HG03103 (cell line): ENCODE measurements around the gene PDE10A.

Source experiments
- ATAC-seq: cut with Tn5 transposase; IDR thresholded peaks from one replicate; pipeline ENCODE4 v1.9.1; 2021; ENCODE audit warnings: low read depth; ENCODE audit not compliant: unreplicated experiment

The PDE10A gene

DNA sequence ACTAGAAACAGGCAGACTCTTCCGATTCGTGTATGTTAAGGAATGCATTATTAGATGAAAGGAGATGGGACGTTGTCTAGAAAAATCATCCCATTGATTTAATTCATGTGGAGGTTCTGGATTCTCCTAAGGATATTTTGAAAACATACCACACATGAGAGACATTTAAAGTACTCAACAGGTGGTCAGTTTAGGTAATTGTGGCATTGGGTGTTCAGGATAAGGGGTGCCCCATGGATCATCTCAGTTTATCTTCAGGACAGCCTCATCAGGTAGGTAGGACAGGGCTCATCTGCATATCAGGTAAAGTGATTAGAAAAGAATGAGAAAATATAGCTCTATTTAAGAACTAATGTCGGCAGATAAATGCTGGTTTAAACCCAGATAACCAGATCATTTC lies 15.9 kb upstream of the PDE10A start:
- ATAC-seq: no peak

GRCh38 chr6:165678429-165678828 lies 15.4 kb upstream of the PDE10A start:
- ATAC-seq: no peak

DNA sequence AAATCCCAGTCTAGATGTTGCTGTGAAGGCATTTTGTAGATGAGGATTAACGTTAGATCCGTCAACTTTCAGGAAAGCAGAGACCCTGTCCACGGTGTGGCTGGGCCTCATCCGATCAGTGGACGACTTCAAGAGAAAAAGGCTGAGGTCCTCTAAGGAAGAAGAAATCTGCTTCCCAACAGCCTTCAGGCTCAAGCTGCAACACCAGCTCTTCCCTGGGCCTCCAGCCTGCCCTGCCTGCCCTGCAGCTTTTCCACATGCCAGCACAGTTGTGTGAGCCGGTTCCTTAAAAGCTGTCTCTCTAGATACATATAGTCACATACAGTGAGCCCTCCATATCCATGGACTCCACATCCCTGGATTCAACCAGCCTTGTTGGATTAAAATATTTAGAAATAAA lies 14.1 kb upstream of the PDE10A start:
- ATAC-seq: no peak

GRCh38 chr6:165676435-165677068 lies 13.5 kb upstream of the PDE10A start:
- no peak for ATAC-seq

DNA sequence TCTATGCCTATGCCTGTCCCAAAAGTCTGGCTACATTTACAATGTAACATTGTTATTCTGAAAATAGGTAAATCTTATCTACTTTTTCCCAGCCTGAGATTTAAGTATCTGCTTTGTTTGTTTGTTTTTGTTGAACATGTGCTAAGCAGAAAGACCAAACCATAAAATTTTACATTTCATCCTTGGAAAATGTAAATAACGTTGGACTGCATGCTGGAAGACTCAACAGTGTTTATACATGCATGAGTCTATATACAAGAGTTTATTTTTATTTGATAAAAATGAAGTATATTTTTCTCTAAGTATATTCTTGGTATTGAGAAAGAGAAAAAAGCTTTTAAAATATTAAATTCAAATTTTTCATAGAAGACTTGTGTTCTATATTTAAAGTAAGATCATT lies 12.1 kb upstream of the PDE10A start:
- ATAC-seq: no peak

DNA sequence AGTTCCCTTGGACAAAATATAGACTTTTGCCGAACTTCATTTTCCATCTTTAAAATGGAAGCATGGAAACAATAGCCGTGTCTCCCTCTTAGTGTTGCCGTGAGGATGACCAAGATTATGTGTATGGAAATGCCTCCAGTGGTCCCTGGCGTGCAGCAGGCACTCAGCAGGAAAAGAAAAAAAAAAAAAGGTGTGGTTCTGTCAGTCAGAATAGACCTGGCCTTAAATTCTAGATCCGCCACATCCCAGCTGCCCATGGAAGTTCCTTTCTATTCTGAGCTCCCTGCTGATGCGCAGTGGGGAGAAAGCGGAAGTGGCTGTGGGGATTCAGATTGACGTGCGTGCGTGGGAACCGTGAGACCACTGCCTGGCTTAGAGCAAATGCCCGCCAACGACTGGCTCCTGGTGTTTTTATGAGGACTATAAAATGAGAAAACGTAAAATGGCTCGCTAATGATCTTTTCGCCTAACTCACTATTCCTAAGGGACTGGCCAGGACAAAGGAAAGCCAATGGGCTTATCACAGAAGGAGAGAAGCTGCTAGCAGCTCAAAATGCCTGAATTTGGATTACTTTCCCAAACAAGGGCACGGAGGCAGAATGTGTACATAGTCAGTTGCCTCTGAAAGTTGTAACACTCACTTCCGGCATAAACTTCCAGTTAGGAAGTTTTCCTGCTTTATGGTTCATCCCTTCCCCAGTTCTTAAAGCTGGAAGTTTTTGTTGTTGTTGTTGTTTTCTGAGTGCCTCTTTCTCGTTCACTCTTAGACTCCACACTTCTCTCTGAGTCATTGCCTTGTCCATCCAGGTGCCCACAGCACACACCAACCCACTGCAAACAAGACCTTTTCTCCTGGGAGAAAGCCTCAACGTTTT lies 11.4 kb upstream of the PDE10A start:
- ATAC-seq: no peak

DNA sequence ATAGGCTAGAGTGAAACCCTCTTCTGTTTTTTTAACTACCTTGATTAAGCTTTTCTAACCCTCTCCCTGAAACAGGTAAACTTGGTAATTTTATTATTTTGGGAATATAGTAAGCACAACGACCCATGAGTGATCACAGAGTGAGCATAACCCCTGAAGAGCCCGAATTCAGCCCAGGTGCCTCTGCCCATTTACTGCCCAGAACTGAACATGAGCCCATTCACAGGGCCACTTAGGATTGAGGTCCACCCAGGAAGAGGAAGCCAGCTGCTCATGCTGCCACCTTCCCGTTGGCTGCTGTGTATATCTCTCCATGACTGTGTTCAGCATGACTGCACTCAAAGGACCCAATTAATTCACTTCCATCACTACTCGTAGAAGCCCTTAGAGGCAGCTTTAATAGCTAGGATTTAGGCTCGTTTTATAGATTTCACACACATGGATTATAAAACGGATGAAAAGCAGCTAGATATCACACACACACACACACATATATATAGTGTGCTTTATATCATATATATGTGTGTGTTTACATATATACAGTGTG lies 8.3 kb upstream of the PDE10A start:
- ATAC-seq: no peak

DNA sequence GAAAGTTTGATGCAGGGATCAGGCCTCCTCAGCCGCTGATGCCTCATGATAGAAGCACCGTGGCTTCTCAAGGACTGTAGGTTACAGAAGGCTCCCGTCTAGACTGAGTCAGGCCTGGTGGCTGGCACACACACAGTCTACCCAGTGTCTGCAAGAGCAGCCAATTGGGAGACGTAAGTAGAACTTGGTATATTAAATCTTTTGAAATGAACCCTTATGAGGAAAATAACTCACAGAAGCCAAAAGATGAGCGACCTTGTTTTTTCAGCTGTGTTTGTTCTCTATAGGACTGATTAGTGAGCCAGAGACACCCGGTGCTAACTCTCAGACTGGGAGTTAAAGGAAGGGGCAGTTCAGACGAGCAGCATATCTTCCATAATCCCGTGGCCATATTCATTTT lies 5.9 kb upstream of the PDE10A start:
- ATAC-seq: no peak

DNA sequence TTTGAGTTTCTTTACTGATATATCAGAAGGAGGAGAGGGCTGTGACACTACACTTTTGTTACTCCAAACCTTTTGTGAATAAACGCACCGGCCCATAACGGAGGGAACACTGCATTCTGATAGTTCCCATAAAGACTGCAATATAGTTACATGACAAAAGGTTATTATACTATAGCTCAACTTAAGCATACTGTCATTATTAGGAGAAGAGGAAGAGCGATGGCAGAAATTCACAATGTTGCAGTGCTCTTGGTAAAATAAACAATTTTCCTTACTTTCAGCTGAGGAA lies 2.3 kb upstream of the PDE10A start:
- no peak for ATAC-seq

GRCh38 chr6:165664559-165665383 lies 1.7 kb upstream of the PDE10A start:
- no peak for ATAC-seq

GRCh38 chr6:165663736-165664558 lies 906 bp upstream of the PDE10A start:
- ATAC-seq: no peak

- no peak for ATAC-seq
These were observed 315 bp upstream of the PDE10A start for GRCh38 chr6:165663377-165663735.

- no peak for ATAC-seq
These were observed 846 bp downstream of the PDE10A start for GRCh38 chr6:165662041-165662748.

DNA sequence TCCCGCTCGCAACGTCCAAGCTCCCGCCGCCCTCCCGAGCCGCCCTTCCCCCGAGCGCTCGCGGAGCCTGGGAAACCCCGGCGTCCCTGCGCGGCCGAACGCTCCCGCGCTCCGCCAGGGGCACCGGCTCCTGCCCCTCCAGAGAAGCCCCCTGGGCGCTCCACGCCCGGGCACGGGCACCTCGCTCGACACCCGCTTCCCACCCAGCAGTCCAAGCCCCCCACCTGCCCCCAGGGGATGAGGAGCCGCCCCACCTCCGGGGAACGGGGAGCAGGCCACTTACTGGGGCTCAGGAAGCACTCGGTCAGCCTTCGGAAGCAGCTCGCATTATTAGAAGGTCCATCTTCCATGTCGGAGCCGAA lies 1.4 kb downstream of the PDE10A start:
- ATAC-seq: no peak

GRCh38 chr6:165660857-165661663 lies 2.0 kb downstream of the PDE10A start:
- ATAC-seq: no peak

- ATAC-seq: no peak
These were observed 2.8 kb downstream of the PDE10A start for GRCh38 chr6:165659945-165660856.

DNA sequence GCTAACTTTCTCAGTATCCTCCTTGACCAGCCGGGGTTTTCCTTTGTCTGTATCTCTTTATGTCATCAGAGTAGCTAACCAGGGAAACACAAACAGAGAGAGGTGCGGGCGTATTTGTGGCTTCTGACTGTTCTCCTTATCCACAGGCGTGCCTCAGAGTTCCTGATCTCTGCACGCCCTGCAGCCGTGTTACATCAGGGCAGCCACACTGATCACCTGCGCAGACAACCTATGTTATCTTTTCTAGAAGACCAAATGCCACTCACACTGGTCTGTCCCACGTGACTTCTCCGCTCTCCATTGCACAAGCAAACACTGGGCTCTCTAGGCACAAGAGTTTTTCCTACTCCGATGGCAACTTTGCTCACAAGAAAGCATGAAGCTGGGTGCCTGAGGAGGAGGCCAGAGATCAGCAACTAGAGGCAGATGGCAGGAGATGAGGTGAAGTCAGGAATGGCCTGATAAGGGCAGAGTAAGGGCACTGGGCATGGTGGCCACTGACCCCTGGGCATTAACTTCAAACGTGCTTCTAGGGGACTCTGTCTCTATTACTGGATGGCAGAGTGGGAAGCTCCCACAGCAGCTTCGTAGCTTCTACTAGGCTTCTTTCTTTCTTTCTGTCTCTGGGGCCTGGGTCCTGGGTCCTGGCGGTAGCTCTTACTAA lies 4.5 kb downstream of the PDE10A start:
- ATAC-seq: no peak

GRCh38 chr6:165657325-165657680 lies 5.7 kb downstream of the PDE10A start:
- ATAC-seq: no peak
